OCI-LY3 (cell line): ENCODE data around the gene RILPL1.

Experiments used
- CTCF ChIP-seq: fragments of 200-600, 300-600 bp; sonication (generic); IDR thresholded peaks from 2 replicates; pipeline ENCODE4 v1.5.1; 2014; ENCODE audit warnings: antibody characterized with exemption, low read length, low read depth
- EZH2phosphoT487 ChIP-seq: fragments of 200-600 bp; shearing (Covaris generic); IDR thresholded peaks from 2 replicates; pipeline ENCODE4 v1.6.1; 2018; ENCODE audit warnings: antibody characterized with exemption, mixed run types, low read depth

- no peak for TF ChIP-seq CTCF
- TF ChIP-seq EZH2phosphoT487 = no peak
Measured at GRCh38 chr12:123499332-123499731, 34.2 kb downstream of the RILPL1 start.
